Colon (tissue), 2 donors: ENCODE results near the gene LSM14A.
"Not testable (repeated sequence)": the region's sequence is repeated elsewhere in the genome, so short reads cannot be mapped to it uniquely, and the experiment has no call there.

Source experiments
- FAIRE-seq: peaks from 2 replicates; lab custom pipeline; 2012; peaks lifted over from hg19 to GRCh38; lab: Jason Lieb, UNC
- donor health status: control.
- donor health status: control.

LSM14A gene

GRCh38 chr19:34191355-34191962 lies 19.2 kb downstream of the LSM14A start:
- no peak for FAIRE-seq

GRCh38 chr19:34193439-34193838 lies 21.1 kb downstream of the LSM14A start:
- FAIRE-seq, result no peak

GRCh38 chr19:34193876-34194275 lies 21.6 kb downstream of the LSM14A start:
- FAIRE-seq, result no peak

- FAIRE-seq, result no peak
Observed at GRCh38 chr19:34201133-34201532, 28.8 kb downstream of the LSM14A start.

GRCh38 chr19:34205324-34205723 lies 33.0 kb downstream of the LSM14A start:
- not testable (repeated sequence) for FAIRE-seq

GRCh38 chr19:34208291-34208884 lies 36.1 kb downstream of the LSM14A start:
- no peak for FAIRE-seq

GRCh38 chr19:34209726-34210125 lies 37.4 kb downstream of the LSM14A start:
- FAIRE-seq, result no peak

GRCh38 chr19:34213283-34213682 lies 41.0 kb downstream of the LSM14A start:
- no peak for FAIRE-seq

GRCh38 chr19:34214040-34214439 lies 41.7 kb downstream of the LSM14A start:
- no peak for FAIRE-seq

GRCh38 chr19:34215006-34215665 lies 42.8 kb downstream of the LSM14A start:
- FAIRE-seq, result no peak

GRCh38 chr19:34215666-34216038 lies 43.3 kb downstream of the LSM14A start:
- FAIRE-seq, result no peak

GRCh38 chr19:34216745-34217219 lies 44.5 kb downstream of the LSM14A start:
- FAIRE-seq, result not testable (repeated sequence)

- no peak for FAIRE-seq
Observed at GRCh38 chr19:34217952-34218817, 45.9 kb downstream of the LSM14A start.

GRCh38 chr19:34218818-34219164 lies 46.5 kb downstream of the LSM14A start:
- FAIRE-seq, result no peak

GRCh38 chr19:34220472-34221063 lies 48.3 kb downstream of the LSM14A start:
- FAIRE-seq, result no peak

GRCh38 chr19:34222386-34222785 lies 50.1 kb downstream of the LSM14A start:
- FAIRE-seq, result no peak

- FAIRE-seq, result no peak
Observed at GRCh38 chr19:34224996-34225658, 52.8 kb downstream of the LSM14A start.

- no peak for FAIRE-seq
Observed at GRCh38 chr19:34225659-34226015, 53.3 kb downstream of the LSM14A start.

GRCh38 chr19:34226036-34226435 lies 53.7 kb downstream of the LSM14A start:
- FAIRE-seq, result no peak

GRCh38 chr19:34228347-34228746 lies 56.0 kb downstream of the LSM14A start:
- FAIRE-seq, result no peak

- FAIRE-seq, result no peak
Observed at GRCh38 chr19:34228762-34229161, 56.5 kb downstream of the LSM14A start.

GRCh38 chr19:34229721-34230120 lies 57.4 kb downstream of the LSM14A start:
- FAIRE-seq, result no peak
